DOHH2 (cell line): ENCODE data around the gene IL1R1.

Experiments
- H3F3A ChIP-seq: fragments of 200-600 bp; sonication (generic), shearing (Covaris generic); 2 replicates; pipeline ENCODE4 v1.6.0; 2016; ENCODE audit warnings: antibody characterized with exemption, mild to moderate bottlenecking; ENCODE audit not compliant: control insufficient read depth, insufficient read depth
- H3K27ac ChIP-seq: fragments of 200-600 bp; sonication (generic); 2 replicates; pipeline ENCODE4 v1.5.1; 2014; ENCODE audit warnings: low read depth, mild to moderate bottlenecking, low read length, moderate library complexity
- H3K27me3 ChIP-seq: fragments of 200-600 bp; sonication (generic); 2 replicates; pipeline ENCODE4 v1.6.1; 2014; ENCODE audit warnings: mild to moderate bottlenecking, low read length, mixed read lengths; ENCODE audit not compliant: control insufficient read depth
- H3K36me3 ChIP-seq: fragments of 200-600 bp; sonication (generic); 2 replicates; pipeline ENCODE4 v1.6.1; 2014; ENCODE audit warnings: mild to moderate bottlenecking, low read length, moderate library complexity, mixed read lengths; ENCODE audit not compliant: control insufficient read depth
- H3K4me1 ChIP-seq: fragments of 200-600 bp; sonication (generic); 2 replicates; pipeline ENCODE4 v1.6.1; 2014; ENCODE audit warnings: mild to moderate bottlenecking, low read length, mixed read lengths; ENCODE audit not compliant: control insufficient read depth
- H3K4me2 ChIP-seq: fragments of 200-600 bp; sonication (generic); 2 replicates; pipeline ENCODE4 v1.6.0; 2014; ENCODE audit warnings: mild to moderate bottlenecking, low read length, moderate library complexity
- H3K4me3 ChIP-seq: fragments of 200-600 bp; sonication (generic); 2 replicates; pipeline ENCODE4 v1.5.1; 2014; ENCODE audit warnings: mild to moderate bottlenecking, low read length, mixed read lengths
- H3K79me2 ChIP-seq: fragments of 200-600 bp; sonication (generic); 2 replicates; pipeline ENCODE4 v1.6.1; 2014; ENCODE audit warnings: mild to moderate bottlenecking, low read length, mixed read lengths; ENCODE audit not compliant: control insufficient read depth
- H3K9me2 ChIP-seq: fragments of 200-600 bp; sonication (generic); replicated peaks from 2 replicates; pipeline ENCODE4 v1.6.1; 2014; ENCODE audit warnings: mild to moderate bottlenecking, low read length, mixed read lengths; ENCODE audit not compliant: control insufficient read depth
- H3K9me3 ChIP-seq: fragments of 200-600 bp; sonication (generic); 2 replicates; pipeline ENCODE4 v1.6.1; 2014; ENCODE audit warnings: antibody characterized with exemption, low read length, mixed read lengths; ENCODE audit not compliant: control insufficient read depth, insufficient read depth
- H4K20me1 ChIP-seq: fragments of 200-600 bp; sonication (generic); 2 replicates; pipeline ENCODE4 v1.6.0; 2014; ENCODE audit warnings: low read depth, mild to moderate bottlenecking, antibody characterized with exemption, low read length, moderate library complexity; ENCODE audit not compliant: control insufficient read depth, insufficient read depth
- EZH2phosphoT487 ChIP-seq: fragments of 200-600 bp; sonication (generic); IDR thresholded peaks from 2 replicates; pipeline ENCODE4 v1.6.1; 2017; ENCODE audit warnings: borderline replicate concordance, mild to moderate bottlenecking, antibody characterized with exemption, low read length, moderate library complexity, mixed read lengths
- TF ChIP-seq, protein P1 (sequence below): fragments of 200-600 bp; sonication (generic); IDR thresholded peaks from one replicate; pipeline ENCODE4 v1.5.1; 2014; ENCODE audit warnings: antibody characterized with exemption, mild to moderate bottlenecking, low read depth, low read length; ENCODE audit not compliant: poor library complexity, severe bottlenecking

Gene IL1R1

DNA sequence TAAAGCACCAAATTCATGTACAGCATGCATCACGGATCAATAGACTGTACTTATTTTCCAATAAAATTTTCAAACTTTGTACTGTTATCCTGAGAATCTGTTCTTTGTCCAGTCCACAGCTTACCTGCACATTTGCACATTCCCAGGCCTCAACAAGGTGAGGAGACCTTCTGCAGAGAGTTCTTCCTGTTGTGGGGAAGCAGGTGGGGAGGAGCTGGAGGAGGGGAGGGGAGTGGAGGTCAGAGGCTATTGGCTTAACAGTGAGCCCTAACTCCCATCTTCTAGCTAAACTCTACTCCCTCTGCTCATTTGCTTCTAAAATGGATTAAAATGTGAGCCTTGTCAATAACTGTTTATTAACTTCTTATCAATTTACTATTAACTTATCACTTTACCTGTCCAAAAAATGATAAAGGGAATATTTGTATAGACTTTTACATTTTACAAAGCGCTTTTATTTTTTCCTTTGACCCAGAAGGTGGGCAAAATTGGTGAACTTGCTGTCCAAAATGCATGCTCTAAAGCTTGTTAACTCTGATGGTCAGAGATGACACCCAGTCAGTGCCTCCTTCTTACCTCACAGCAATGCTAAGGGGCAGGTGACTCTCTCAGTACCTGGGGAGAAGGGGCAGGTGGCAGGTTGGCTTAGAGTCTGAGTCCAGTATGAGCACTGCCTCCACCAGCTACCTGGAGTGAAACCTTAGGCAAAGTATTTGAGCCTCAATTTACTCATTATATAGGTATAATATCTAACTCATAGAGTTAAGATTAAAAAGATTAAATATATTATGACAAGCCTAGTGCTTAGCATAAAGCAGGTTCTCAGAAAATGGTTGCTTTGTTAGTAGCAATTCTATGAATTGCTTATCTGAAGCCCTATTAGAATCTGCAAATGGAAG is 37.5 kb downstream of the IL1R1 start:
- Histone ChIP-seq H3K79me2 (no peaks in the 10 kb centered on the region), H3K4me1 (no peaks in the 10 kb centered on the region), H4K20me1 (no peaks in the 10 kb centered on the region), H3K9me3 (no peaks in the 10 kb centered on the region), H3K4me3 (no peak overlapping the region), H3F3A (no peaks in the 10 kb centered on the region), H3K4me2 (no peak overlapping the region), H3K27me3 (no peaks in the 10 kb centered on the region), H3K27ac (no peak overlapping the region), H3K9me2 (no peaks in the 10 kb centered on the region), H3K36me3 (no peaks in the 10 kb centered on the region)
- TF ChIP-seq, protein P1, sequence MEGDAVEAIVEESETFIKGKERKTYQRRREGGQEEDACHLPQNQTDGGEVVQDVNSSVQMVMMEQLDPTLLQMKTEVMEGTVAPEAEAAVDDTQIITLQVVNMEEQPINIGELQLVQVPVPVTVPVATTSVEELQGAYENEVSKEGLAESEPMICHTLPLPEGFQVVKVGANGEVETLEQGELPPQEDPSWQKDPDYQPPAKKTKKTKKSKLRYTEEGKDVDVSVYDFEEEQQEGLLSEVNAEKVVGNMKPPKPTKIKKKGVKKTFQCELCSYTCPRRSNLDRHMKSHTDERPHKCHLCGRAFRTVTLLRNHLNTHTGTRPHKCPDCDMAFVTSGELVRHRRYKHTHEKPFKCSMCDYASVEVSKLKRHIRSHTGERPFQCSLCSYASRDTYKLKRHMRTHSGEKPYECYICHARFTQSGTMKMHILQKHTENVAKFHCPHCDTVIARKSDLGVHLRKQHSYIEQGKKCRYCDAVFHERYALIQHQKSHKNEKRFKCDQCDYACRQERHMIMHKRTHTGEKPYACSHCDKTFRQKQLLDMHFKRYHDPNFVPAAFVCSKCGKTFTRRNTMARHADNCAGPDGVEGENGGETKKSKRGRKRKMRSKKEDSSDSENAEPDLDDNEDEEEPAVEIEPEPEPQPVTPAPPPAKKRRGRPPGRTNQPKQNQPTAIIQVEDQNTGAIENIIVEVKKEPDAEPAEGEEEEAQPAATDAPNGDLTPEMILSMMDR, result no peak
- TF ChIP-seq EZH2phosphoT487, result no peak

DNA sequence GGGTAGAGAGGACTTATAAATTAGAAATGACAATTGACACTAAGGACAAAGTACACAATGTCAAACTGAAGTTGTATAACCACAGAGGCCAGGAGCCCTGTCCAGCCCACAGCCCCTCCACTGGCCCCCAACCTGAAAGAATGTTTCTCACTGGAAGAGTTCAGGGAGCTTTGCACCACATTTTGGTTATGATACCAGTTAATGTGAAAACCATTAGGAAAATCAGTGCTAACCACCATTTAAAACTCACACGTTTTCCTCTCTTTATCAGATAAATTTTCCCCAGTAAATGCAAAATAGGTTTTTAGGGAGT is 38.1 kb downstream of the IL1R1 start:
- Histone ChIP-seq H3K27me3 (no peaks in the 10 kb centered on the region), H3K4me2 (no peak overlapping the region), H3K4me3 (no peak overlapping the region), H4K20me1 (no peaks in the 10 kb centered on the region), H3K79me2 (no peaks in the 10 kb centered on the region), H3K4me1 (no peaks in the 10 kb centered on the region), H3K9me3 (no peaks in the 10 kb centered on the region), H3K27ac (no peak overlapping the region), H3K9me2 (no peaks in the 10 kb centered on the region), H3K36me3 (no peaks in the 10 kb centered on the region), H3F3A (no peaks in the 10 kb centered on the region)
- TF ChIP-seq EZH2phosphoT487, result no peak

- Histone ChIP-seq H3K4me2 (no peak overlapping the region), H3K4me3 (no peak overlapping the region), H4K20me1 (no peaks in the 10 kb centered on the region), H3K27ac (no peak overlapping the region), H3K36me3 (no peaks in the 10 kb centered on the region), H3K9me2 (no peaks in the 10 kb centered on the region), H3K9me3 (no peaks in the 10 kb centered on the region), H3K4me1 (no peaks in the 10 kb centered on the region), H3K27me3 (no peaks in the 10 kb centered on the region), H3F3A (no peaks in the 10 kb centered on the region), H3K79me2 (no peaks in the 10 kb centered on the region)
- TF ChIP-seq, protein P1, result no peak
- no peak for TF ChIP-seq EZH2phosphoT487
Observed at GRCh38 chr2:102181376-102181775, 38.8 kb downstream of the IL1R1 start.

DNA sequence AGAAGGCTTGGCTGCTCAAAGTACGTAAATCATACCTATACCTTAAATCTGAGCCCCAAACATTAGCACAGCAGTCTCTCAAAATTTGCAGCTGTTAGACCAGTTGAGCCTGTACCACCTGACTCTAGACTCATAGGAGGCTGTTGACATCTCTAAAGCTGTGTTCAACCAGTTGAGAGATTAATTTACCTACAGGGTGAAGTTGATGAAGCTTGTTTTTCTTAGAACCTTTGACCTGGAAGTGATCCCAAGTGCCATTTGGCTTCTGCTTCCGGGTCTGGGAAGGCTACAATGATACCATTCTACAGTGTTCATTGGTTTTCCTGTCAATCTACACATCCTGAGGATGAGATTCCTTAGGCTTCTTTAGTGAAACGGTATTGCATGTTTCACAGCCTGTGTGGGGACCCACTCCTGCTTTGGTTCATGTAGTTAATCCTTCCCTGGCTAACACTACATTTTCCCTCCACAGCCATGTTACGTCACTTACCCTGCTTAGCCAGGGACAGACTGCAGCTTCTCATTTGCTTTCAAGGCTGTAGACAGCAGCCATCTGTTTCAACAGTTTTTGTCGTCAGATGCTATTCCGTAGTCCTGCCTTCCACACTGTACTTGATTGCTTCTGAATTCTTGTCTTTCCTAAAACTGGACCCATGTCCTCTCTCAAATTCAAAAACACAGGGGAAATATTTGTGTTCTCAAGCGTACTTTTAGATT is 39.5 kb downstream of the IL1R1 start:
- H3K9me2 ChIP-seq, result no peaks in the 10 kb centered on the region
- TF ChIP-seq EZH2phosphoT487, result no peak
- TF ChIP-seq, protein P1, result no peak
- no peaks in the 10 kb centered on the region for H4K20me1 ChIP-seq
- H3K4me3 ChIP-seq, result no peak overlapping the region
- no peaks in the 10 kb centered on the region for H3K36me3 ChIP-seq
- no peaks in the 10 kb centered on the region for H3K4me1 ChIP-seq
- H3K27ac ChIP-seq, result no peak overlapping the region
- no peak overlapping the region for H3K4me2 ChIP-seq
- H3K9me3 ChIP-seq, result no peaks in the 10 kb centered on the region
- H3K27me3 ChIP-seq, result no peaks in the 10 kb centered on the region
- no peaks in the 10 kb centered on the region for H3K79me2 ChIP-seq
- no peaks in the 10 kb centered on the region for H3F3A ChIP-seq
